H9 (cell line): ENCODE results near the gene COTL1. TPM values are rescaled to one million over a fixed set of nuclear protein-coding genes. Genes with fewer than 3 reads are reported as not detected.

Experiments used
- DNase-seq: peaks from one replicate; pipeline ENCODE4 v3.0.0-alpha.2; 2017
- H2AFZ ChIP-seq: one replicate; pipeline ENCODE4 v1.6.1; 2013; ENCODE audit warnings: mild to moderate bottlenecking, low read length, control low read depth, moderate library complexity
- H2AK5ac ChIP-seq: 2 replicates; pipeline ENCODE4 v1.6.1; 2013; ENCODE audit warnings: low read length, control low read depth, mixed read lengths; ENCODE audit not compliant: insufficient read length
- H2BK120ac ChIP-seq: one replicate; pipeline ENCODE4 v1.6.1; 2013; ENCODE audit warnings: low read depth, mild to moderate bottlenecking, low read length, control low read depth, inconsistent platforms; ENCODE audit not compliant: poor library complexity, severe bottlenecking
- H2BK12ac ChIP-seq: 2 replicates; pipeline ENCODE4 v1.6.1; 2013; ENCODE audit warnings: low read length, control low read depth, mixed read lengths, low read depth; ENCODE audit not compliant: insufficient read length
- H2BK15ac ChIP-seq: 2 replicates; pipeline ENCODE4 v1.6.1; 2013; ENCODE audit warnings: low read depth, low read length, control low read depth
- H2BK20ac ChIP-seq: one replicate; pipeline ENCODE4 v1.6.1; 2013; ENCODE audit warnings: low read depth, mild to moderate bottlenecking, low read length, control low read depth, inconsistent platforms; ENCODE audit not compliant: poor library complexity, severe bottlenecking
- H2BK5ac ChIP-seq: 2 replicates; pipeline ENCODE4 v1.6.1; 2013; ENCODE audit warnings: low read length, control low read depth, mixed read lengths; ENCODE audit not compliant: insufficient read length
- H3K14ac ChIP-seq: 2 replicates; pipeline ENCODE4 v1.6.1; 2013; ENCODE audit warnings: low read length, control low read depth; ENCODE audit not compliant: insufficient read depth
- H3K18ac ChIP-seq: 2 replicates; pipeline ENCODE4 v1.6.1; 2013; ENCODE audit warnings: low read depth, mild to moderate bottlenecking, mixed read lengths, low read length, control low read depth; ENCODE audit not compliant: insufficient read length
- H3K23ac ChIP-seq: 2 replicates; pipeline ENCODE4 v1.6.1; 2013; ENCODE audit warnings: low read length, control low read depth, mixed read lengths, low read depth; ENCODE audit not compliant: insufficient read length
- H3K23me2 ChIP-seq: 2 replicates; pipeline ENCODE4 v1.6.1; 2013; ENCODE audit warnings: low read depth, mild to moderate bottlenecking, mixed read lengths, low read length, control low read depth; ENCODE audit not compliant: insufficient read length, poor library complexity, severe bottlenecking
- H3K27ac ChIP-seq: 2 replicates; pipeline ENCODE4 v1.5.1; 2013; ENCODE audit warnings: low read length, control low read depth, mixed read lengths, low read depth; ENCODE audit not compliant: insufficient read length
- H3K27me3 ChIP-seq: 2 replicates; pipeline ENCODE4 v1.6.1; 2013; ENCODE audit warnings: low read length, control low read depth, inconsistent platforms; ENCODE audit not compliant: insufficient read depth
- H3K4ac ChIP-seq: 2 replicates; pipeline ENCODE4 v1.6.1; 2013; ENCODE audit warnings: low read depth, mild to moderate bottlenecking, control low read depth, inconsistent platforms, low read length, moderate library complexity
- H3K4me1 ChIP-seq: 2 replicates; pipeline ENCODE4 v1.6.1; 2013; ENCODE audit warnings: low read length, control low read depth, inconsistent platforms; ENCODE audit not compliant: insufficient read depth
- H3K4me2 ChIP-seq: 2 replicates; pipeline ENCODE4 v1.6.1; 2013; ENCODE audit warnings: low read length, control low read depth, mixed read lengths; ENCODE audit not compliant: insufficient read length, insufficient read depth
- H3K56ac ChIP-seq: 2 replicates; pipeline ENCODE4 v1.6.1; 2013; ENCODE audit warnings: low read depth, mild to moderate bottlenecking, mixed read lengths, low read length, control low read depth; ENCODE audit not compliant: insufficient read length
- H3K79me1 ChIP-seq: 2 replicates; pipeline ENCODE4 v1.6.1; 2013; ENCODE audit warnings: low read depth, mild to moderate bottlenecking, moderate library complexity, low read length, control low read depth, inconsistent platforms; ENCODE audit not compliant: insufficient read depth, poor library complexity, severe bottlenecking
- H3K79me2 ChIP-seq: 2 replicates; pipeline ENCODE4 v1.6.1; 2013; ENCODE audit warnings: low read length, control low read depth, inconsistent platforms; ENCODE audit not compliant: insufficient read depth
- H3K9ac ChIP-seq: 2 replicates; pipeline ENCODE4 v1.6.1; 2013; ENCODE audit warnings: low read length, control low read depth, mixed read lengths; ENCODE audit not compliant: insufficient read length; ENCODE audit errors: extremely low read depth
- H3K9me3 ChIP-seq: one replicate; pipeline ENCODE4 v1.6.1; 2013; ENCODE audit warnings: low read depth, low read length, inconsistent platforms; ENCODE audit not compliant: control insufficient read depth
- H3T11ph ChIP-seq: one replicate; pipeline ENCODE4 v1.6.1; 2013; ENCODE audit warnings: mild to moderate bottlenecking, low read length, control low read depth, inconsistent platforms
- H4K20me1 ChIP-seq: one replicate; pipeline ENCODE4 v1.6.1; 2013; ENCODE audit not compliant: control insufficient read depth, insufficient read length, insufficient read depth
- H4K5ac ChIP-seq: 2 replicates; pipeline ENCODE4 v1.6.1; 2013; ENCODE audit warnings: low read depth, mild to moderate bottlenecking, mixed read lengths, low read length, control low read depth; ENCODE audit not compliant: insufficient read length
- H4K8ac ChIP-seq: replicated peaks from 2 replicates; pipeline ENCODE4 v1.6.1; 2013; ENCODE audit warnings: low read length, control low read depth, mixed read lengths, low read depth; ENCODE audit not compliant: insufficient read length
- H4K91ac ChIP-seq: 2 replicates; pipeline ENCODE4 v1.6.1; 2013; ENCODE audit warnings: low read depth, mild to moderate bottlenecking, moderate library complexity, mixed read lengths, low read length, control low read depth; ENCODE audit not compliant: insufficient read length
- H3K27ac Mint-ChIP-seq, 3 experiments: 2 replicates in 2 of 3; 3 replicates in 1 of 3; pipeline ENCODE4 v1.8.0; 2020 to 2021; ENCODE audit warnings: mixed read lengths in 3 of 3, mild to moderate bottlenecking in 1 of 3, moderate library complexity in 1 of 3
- H3K27me3 Mint-ChIP-seq: 2 replicates; pipeline ENCODE4 v1.8.0; 2021; ENCODE audit warnings: low read depth, mild to moderate bottlenecking, moderate library complexity, mixed read lengths
- H3K36me3 Mint-ChIP-seq, 3 experiments: 2 replicates in 2 of 3; 3 replicates in 1 of 3; pipeline ENCODE4 v1.8.0; 2020 to 2021; ENCODE audit warnings: low read depth in 3 of 3, mixed read lengths in 3 of 3; ENCODE audit not compliant: insufficient read depth in 1 of 3
- H3K4me1 Mint-ChIP-seq, 2 experiments: 2 replicates each; pipeline ENCODE4 v1.8.0; 2020; ENCODE audit warnings: mixed read lengths in 2 of 2
- H3K4me3 Mint-ChIP-seq, 2 experiments: 2 replicates in 1 of 2; 3 replicates in 1 of 2; pipeline ENCODE4 v1.8.0; 2020 to 2021; ENCODE audit warnings: mild to moderate bottlenecking in 2 of 2, mixed read lengths in 2 of 2, moderate library complexity in 1 of 2
- H3K9me3 Mint-ChIP-seq, 2 experiments: 2 replicates in 1 of 2; 3 replicates in 1 of 2; pipeline ENCODE4 v1.8.0; 2020; ENCODE audit warnings: mild to moderate bottlenecking in 2 of 2, mixed read lengths in 2 of 2, moderate library complexity in 1 of 2
- WGBS: extraction: QIAGEN DNeasy Blood & Tissue Kit; methylation state at CpG from one replicate; pipeline ENCODE4 v1.1.7; 2013; ENCODE audit warnings: missing lambda C conversion rate, low lambda C conversion rate, mixed read lengths; ENCODE audit not compliant: insufficient read length; ENCODE audit errors: extremely low coverage; 5-methylcytosine and 5-hydroxymethylcytosine counted together
- total RNA-seq: library from RNA; stranded (reverse); gene quantifications from 2 replicates; pipeline ENCODE4 v1.2.1, GENCODE V29; 2021
- TF ChIP-seq, protein P1 (sequence below): fragments of 200-600 bp; sonication (generic); conservative IDR thresholded peaks from 3 replicates; pipeline ENCODE4 v1.8.0; 2021; ENCODE audit warnings: antibody characterized with exemption, mild to moderate bottlenecking

The COTL1 gene
- total RNA-seq, 1 experiment from 2014 or later: 81.4 TPM

DNA sequence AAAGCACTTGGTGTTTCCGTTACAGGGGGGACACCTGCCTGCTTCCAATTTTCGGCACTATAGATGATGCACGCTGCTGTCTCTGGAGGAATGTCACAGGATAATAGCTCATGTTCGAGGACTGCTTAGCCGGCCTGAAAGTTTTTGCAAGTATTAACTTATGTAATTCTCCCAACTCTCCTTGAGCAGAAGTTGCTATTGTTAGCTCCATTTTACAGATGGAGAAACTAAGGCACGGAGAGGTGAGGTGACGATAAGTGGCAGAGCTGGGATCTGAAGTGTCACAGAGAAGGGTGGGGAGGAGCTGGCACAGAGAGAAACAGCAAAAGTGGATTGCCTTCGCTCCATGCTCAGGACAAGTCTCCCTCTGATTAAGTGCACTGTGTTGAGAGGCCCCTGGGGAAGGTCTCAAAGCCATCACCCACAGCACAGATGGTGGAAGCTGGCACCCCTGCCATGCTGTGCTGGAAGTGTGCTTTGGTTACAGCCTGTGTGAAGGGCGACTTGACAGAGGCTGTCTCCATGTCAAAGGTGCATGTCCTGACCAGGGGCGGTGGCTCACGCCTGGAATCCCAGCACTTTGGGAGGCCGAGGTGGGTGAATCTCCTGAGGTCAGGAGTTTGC, 72.7 kb downstream of the COTL1 start:
- H4K20me1 ChIP-seq: no peaks in the 10 kb centered on the region
- H2AK5ac ChIP-seq: no peak overlapping the region
- Mint-ChIP-seq H3K27ac (no peak overlapping the region), H3K27me3 (no peaks in the 10 kb centered on the region; the same call in 1 of the 2 replicates), H3K9me3 (no peaks in the 10 kb centered on the region), H3K4me1 (peaks cover 17 to 34% of the 10 kb centered on the region in 2 experiments), H3K36me3 (no peaks in the 10 kb centered on the region), H3K4me3 (no peak overlapping the region)
- no peak overlapping the region for H3T11ph ChIP-seq
- no peak overlapping the region for H2BK20ac ChIP-seq
- no peak overlapping the region for H3K23ac ChIP-seq
- no peaks in the 10 kb centered on the region for H3K79me2 ChIP-seq
- no peak for DNase-seq
- H3K18ac ChIP-seq: no peak overlapping the region
- no peaks in the 10 kb centered on the region for H3K23me2 ChIP-seq
- H3K9ac ChIP-seq: no peak overlapping the region
- no peaks in the 10 kb centered on the region for H3K9me3 ChIP-seq
- no peaks in the 10 kb centered on the region for H3K79me1 ChIP-seq
- no peak overlapping the region for H2BK5ac ChIP-seq
- no peak overlapping the region for H3K14ac ChIP-seq
- no peak overlapping the region for H2BK120ac ChIP-seq
- no peak overlapping the region for H2BK12ac ChIP-seq
- no peak overlapping the region for H3K4ac ChIP-seq
- no CpG with 5 or more reads among the region's 12 CpGs for WGBS
- H4K91ac ChIP-seq: no peak overlapping the region
- no peak overlapping the region for H3K56ac ChIP-seq
- H2AFZ ChIP-seq: no peak overlapping the region
- H3K4me1 ChIP-seq: no peaks in the 10 kb centered on the region; the same call in 1 of the 2 replicates
- no peak overlapping the region for H4K8ac ChIP-seq
- H3K27ac ChIP-seq: no peak overlapping the region
- H4K5ac ChIP-seq: no peak overlapping the region
- H3K27me3 ChIP-seq: no peaks in the 10 kb centered on the region
- no peak overlapping the region for H3K4me2 ChIP-seq
- TF ChIP-seq, protein P1, sequence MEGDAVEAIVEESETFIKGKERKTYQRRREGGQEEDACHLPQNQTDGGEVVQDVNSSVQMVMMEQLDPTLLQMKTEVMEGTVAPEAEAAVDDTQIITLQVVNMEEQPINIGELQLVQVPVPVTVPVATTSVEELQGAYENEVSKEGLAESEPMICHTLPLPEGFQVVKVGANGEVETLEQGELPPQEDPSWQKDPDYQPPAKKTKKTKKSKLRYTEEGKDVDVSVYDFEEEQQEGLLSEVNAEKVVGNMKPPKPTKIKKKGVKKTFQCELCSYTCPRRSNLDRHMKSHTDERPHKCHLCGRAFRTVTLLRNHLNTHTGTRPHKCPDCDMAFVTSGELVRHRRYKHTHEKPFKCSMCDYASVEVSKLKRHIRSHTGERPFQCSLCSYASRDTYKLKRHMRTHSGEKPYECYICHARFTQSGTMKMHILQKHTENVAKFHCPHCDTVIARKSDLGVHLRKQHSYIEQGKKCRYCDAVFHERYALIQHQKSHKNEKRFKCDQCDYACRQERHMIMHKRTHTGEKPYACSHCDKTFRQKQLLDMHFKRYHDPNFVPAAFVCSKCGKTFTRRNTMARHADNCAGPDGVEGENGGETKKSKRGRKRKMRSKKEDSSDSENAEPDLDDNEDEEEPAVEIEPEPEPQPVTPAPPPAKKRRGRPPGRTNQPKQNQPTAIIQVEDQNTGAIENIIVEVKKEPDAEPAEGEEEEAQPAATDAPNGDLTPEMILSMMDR: no peak
- H2BK15ac ChIP-seq: no peak overlapping the region
